GM21723 (cell line): ENCODE data around the gene REXO4.
A peak's percentile ranks its signal among the peaks of the same experiment; 100 is the strongest.

ENCODE experiments used
- ATAC-seq: cut with Tn5 transposase; IDR thresholded peaks from one replicate; pipeline ENCODE4 v1.9.1; 2021; ENCODE audit warnings: mild to moderate bottlenecking, moderate library complexity; ENCODE audit not compliant: unreplicated experiment

The REXO4 gene

GRCh38 chr9:133417541-133418461 is at the start of gene REXO4:
REXO4 (minus strand) TSS chr9:133418010; CDS start chr9:133417844, 166 bp downstream.
- peak; percentile 74 for ATAC-seq

GRCh38 chr9:133467101-133467500 is 49.3 kb upstream of the REXO4 start:
- no peak for ATAC-seq

- ATAC-seq = no peak
These were observed 48.2 kb upstream of the REXO4 start for GRCh38 chr9:133465984-133466383.

- no peak for ATAC-seq
These were observed 46.8 kb upstream of the REXO4 start for GRCh38 chr9:133464638-133465037.

- ATAC-seq = no peak
These were observed 46.2 kb upstream of the REXO4 start for GRCh38 chr9:133463864-133464615.

- no peak for ATAC-seq
These were observed 45.5 kb upstream of the REXO4 start for GRCh38 chr9:133463234-133463863.

GRCh38 chr9:133461975-133462374 is 44.2 kb upstream of the REXO4 start:
- no peak for ATAC-seq

GRCh38 chr9:133460405-133461175 is 42.8 kb upstream of the REXO4 start:
- ATAC-seq = peak; percentile 12

GRCh38 chr9:133459476-133460404 is 41.9 kb upstream of the REXO4 start, which contains the start of gene CACFD1:
CACFD1 (plus strand) TSS chr9:133459978; CDS start chr9:133460067, 89 bp downstream.
- ATAC-seq = peak; percentile 79

GRCh38 chr9:133458643-133459312 is 41.0 kb upstream of the REXO4 start:
- ATAC-seq = no peak

GRCh38 chr9:133457748-133458147 is 39.9 kb upstream of the REXO4 start:
- ATAC-seq = no peak

- ATAC-seq = no peak
These were observed 39.4 kb upstream of the REXO4 start for GRCh38 chr9:133457233-133457632.

- no peak for ATAC-seq
These were observed 38.6 kb upstream of the REXO4 start for GRCh38 chr9:133456409-133456808.

- no peak for ATAC-seq
These were observed 38.1 kb upstream of the REXO4 start for GRCh38 chr9:133455936-133456335.

- ATAC-seq = no peak
These were observed 37.3 kb upstream of the REXO4 start for GRCh38 chr9:133454943-133455673.

- no peak for ATAC-seq
These were observed 36.5 kb upstream of the REXO4 start for GRCh38 chr9:133454325-133454724.

GRCh38 chr9:133453651-133454050 is 35.8 kb upstream of the REXO4 start:
- ATAC-seq = no peak

- ATAC-seq = no peak
These were observed 34.8 kb upstream of the REXO4 start for GRCh38 chr9:133452562-133452961.
